Effector memory CD4-positive, alpha-beta T cell (primary cell): ENCODE measurements around the gene NDST4.
"Not testable (repeated sequence)": the region's sequence is repeated elsewhere in the genome, so short reads cannot be mapped to it uniquely, and the experiment has no call there.

Experiments used
- DNase-seq, 3 donors: peaks; one replicate each; pipeline ENCODE4 v3.0.0-alpha.2; 2020
- H3K27ac ChIP-seq: 2 replicates; pipeline ENCODE4 v1.7.0; 2013; ENCODE audit warnings: mild to moderate bottlenecking, low read length, moderate library complexity; ENCODE audit not compliant: insufficient read depth, poor library complexity, severe bottlenecking
- H3K27me3 ChIP-seq: replicated peaks from 2 replicates; pipeline ENCODE4 v1.7.0; 2013; ENCODE audit warnings: mild to moderate bottlenecking, low read length; ENCODE audit not compliant: insufficient read depth, control insufficient read depth, poor library complexity, severe bottlenecking
- H3K36me3 ChIP-seq: 2 replicates; pipeline ENCODE4 v1.7.0; 2013; ENCODE audit warnings: mild to moderate bottlenecking, low read length, moderate library complexity; ENCODE audit not compliant: control insufficient read depth, insufficient read depth
- H3K4me1 ChIP-seq: 2 replicates; pipeline ENCODE4 v1.7.0; 2013; ENCODE audit warnings: low read length, mild to moderate bottlenecking; ENCODE audit not compliant: control insufficient read depth, insufficient read depth, poor library complexity, severe bottlenecking
- H3K4me3 ChIP-seq: 2 replicates; pipeline ENCODE4 v1.7.0; 2013; ENCODE audit warnings: low read length, low read depth, mild to moderate bottlenecking; ENCODE audit not compliant: insufficient read depth, poor library complexity, severe bottlenecking
- H3K9me3 ChIP-seq: 2 replicates; pipeline ENCODE4 v1.7.0; 2013; ENCODE audit warnings: mild to moderate bottlenecking, low read length, moderate library complexity; ENCODE audit not compliant: control insufficient read depth

NDST4 gene

GRCh38 chr4:114986133-114986532, 127.3 kb downstream of the NDST4 start:
- H3K4me1 ChIP-seq: no peaks in the 10 kb centered on the region
- no peak overlapping the region for H3K27ac ChIP-seq
- no peak for DNase-seq
- no peaks in the 10 kb centered on the region for H3K27me3 ChIP-seq
- H3K4me3 ChIP-seq: no peak overlapping the region
- no peaks in the 10 kb centered on the region for H3K9me3 ChIP-seq
- no peaks in the 10 kb centered on the region for H3K36me3 ChIP-seq

GRCh38 chr4:114980932-114981708, 132.3 kb downstream of the NDST4 start:
- no peaks in the 10 kb centered on the region for H3K4me1 ChIP-seq
- no peaks in the 10 kb centered on the region for H3K27me3 ChIP-seq
- H3K4me3 ChIP-seq: no peak overlapping the region
- H3K36me3 ChIP-seq: no peaks in the 10 kb centered on the region
- DNase-seq: no peak
- no peaks in the 10 kb centered on the region for H3K9me3 ChIP-seq
- H3K27ac ChIP-seq: no peak overlapping the region

- H3K36me3 ChIP-seq, H3K27ac ChIP-seq, DNase-seq, H3K27me3 ChIP-seq, H3K4me1 ChIP-seq, H3K4me3 ChIP-seq, H3K9me3 ChIP-seq: not testable (repeated sequence)
These were observed 133.0 kb downstream of the NDST4 start for GRCh38 chr4:114980399-114980798.

GRCh38 chr4:114976901-114977300, 136.5 kb downstream of the NDST4 start:
- H3K36me3 ChIP-seq: no peaks in the 10 kb centered on the region
- H3K27me3 ChIP-seq: no peaks in the 10 kb centered on the region
- H3K4me1 ChIP-seq: no peaks in the 10 kb centered on the region

GRCh38 chr4:114964026-114964425, 149.4 kb downstream of the NDST4 start:
- no peaks in the 10 kb centered on the region for H3K9me3 ChIP-seq
- no peak overlapping the region for H3K4me3 ChIP-seq
- no peaks in the 10 kb centered on the region for H3K4me1 ChIP-seq
- H3K27me3 ChIP-seq: no peaks in the 10 kb centered on the region
- no peak for DNase-seq
- H3K36me3 ChIP-seq: no peaks in the 10 kb centered on the region
- H3K27ac ChIP-seq: no peak overlapping the region

More at GRCh38 chr4:114976901-114977300, 136.5 kb downstream of the NDST4 start:
- no peak for DNase-seq
- H3K4me3 ChIP-seq: no peak overlapping the region
- H3K9me3 ChIP-seq: no peaks in the 10 kb centered on the region
- H3K27ac ChIP-seq: no peak overlapping the region

GRCh38 chr4:114945616-114946015, 167.8 kb downstream of the NDST4 start:
- no peaks in the 10 kb centered on the region for H3K27me3 ChIP-seq
- no peaks in the 10 kb centered on the region for H3K4me1 ChIP-seq
- DNase-seq: no peak
- no peak overlapping the region for H3K27ac ChIP-seq
- no peaks in the 10 kb centered on the region for H3K36me3 ChIP-seq
- H3K9me3 ChIP-seq: no peaks in the 10 kb centered on the region
- H3K4me3 ChIP-seq: no peak overlapping the region

- H3K27me3 ChIP-seq: no peaks in the 10 kb centered on the region
- no peak overlapping the region for H3K27ac ChIP-seq
- DNase-seq: no peak
- H3K9me3 ChIP-seq: no peaks in the 10 kb centered on the region
- no peak overlapping the region for H3K4me3 ChIP-seq
- H3K4me1 ChIP-seq: no peaks in the 10 kb centered on the region
- H3K36me3 ChIP-seq: no peaks in the 10 kb centered on the region
These were observed 171.9 kb downstream of the NDST4 start for GRCh38 chr4:114941503-114941902.

GRCh38 chr4:114927881-114928280, 185.5 kb downstream of the NDST4 start:
- H3K9me3 ChIP-seq: no peaks in the 10 kb centered on the region
- no peak overlapping the region for H3K4me3 ChIP-seq
- H3K36me3 ChIP-seq: no peaks in the 10 kb centered on the region
- DNase-seq: no peak
- no peaks in the 10 kb centered on the region for H3K27me3 ChIP-seq
- H3K27ac ChIP-seq: no peak overlapping the region
- no peaks in the 10 kb centered on the region for H3K4me1 ChIP-seq

GRCh38 chr4:114926583-114926982, 186.8 kb downstream of the NDST4 start:
- H3K9me3 ChIP-seq: no peaks in the 10 kb centered on the region
- no peak overlapping the region for H3K4me3 ChIP-seq
- H3K27me3 ChIP-seq: no peaks in the 10 kb centered on the region
- no peaks in the 10 kb centered on the region for H3K36me3 ChIP-seq
- no peak for DNase-seq
- H3K27ac ChIP-seq: no peak overlapping the region
- no peaks in the 10 kb centered on the region for H3K4me1 ChIP-seq

- no peak overlapping the region for H3K4me3 ChIP-seq
These were observed 189.1 kb downstream of the NDST4 start for GRCh38 chr4:114924311-114924710.

More at GRCh38 chr4:114924311-114924710, 189.1 kb downstream of the NDST4 start:
- H3K36me3 ChIP-seq: no peaks in the 10 kb centered on the region
- no peak overlapping the region for H3K27ac ChIP-seq
- no peak for DNase-seq
- H3K27me3 ChIP-seq: no peaks in the 10 kb centered on the region
- no peaks in the 10 kb centered on the region for H3K9me3 ChIP-seq
- H3K4me1 ChIP-seq: no peaks in the 10 kb centered on the region
